22Rv1 (cell line): ENCODE data around the gene TAF3.

Source experiments
- H3K27ac ChIP-seq: fragments of 450-650 bp; 2 replicates; pipeline ENCODE4 v1.5.1; 2017
- ZFX ChIP-seq: fragments of 450-650 bp; IDR thresholded peaks from 2 replicates; pipeline ENCODE4 v1.6.1; 2017; ENCODE audit warnings: antibody characterized with exemption, borderline replicate concordance
- TF ChIP-seq, protein P1 (sequence below): fragments of 450-650 bp; IDR thresholded peaks from 2 replicates; pipeline ENCODE4 v1.5.1; 2017; ENCODE audit warnings: mild to moderate bottlenecking

TAF3 gene

DNA sequence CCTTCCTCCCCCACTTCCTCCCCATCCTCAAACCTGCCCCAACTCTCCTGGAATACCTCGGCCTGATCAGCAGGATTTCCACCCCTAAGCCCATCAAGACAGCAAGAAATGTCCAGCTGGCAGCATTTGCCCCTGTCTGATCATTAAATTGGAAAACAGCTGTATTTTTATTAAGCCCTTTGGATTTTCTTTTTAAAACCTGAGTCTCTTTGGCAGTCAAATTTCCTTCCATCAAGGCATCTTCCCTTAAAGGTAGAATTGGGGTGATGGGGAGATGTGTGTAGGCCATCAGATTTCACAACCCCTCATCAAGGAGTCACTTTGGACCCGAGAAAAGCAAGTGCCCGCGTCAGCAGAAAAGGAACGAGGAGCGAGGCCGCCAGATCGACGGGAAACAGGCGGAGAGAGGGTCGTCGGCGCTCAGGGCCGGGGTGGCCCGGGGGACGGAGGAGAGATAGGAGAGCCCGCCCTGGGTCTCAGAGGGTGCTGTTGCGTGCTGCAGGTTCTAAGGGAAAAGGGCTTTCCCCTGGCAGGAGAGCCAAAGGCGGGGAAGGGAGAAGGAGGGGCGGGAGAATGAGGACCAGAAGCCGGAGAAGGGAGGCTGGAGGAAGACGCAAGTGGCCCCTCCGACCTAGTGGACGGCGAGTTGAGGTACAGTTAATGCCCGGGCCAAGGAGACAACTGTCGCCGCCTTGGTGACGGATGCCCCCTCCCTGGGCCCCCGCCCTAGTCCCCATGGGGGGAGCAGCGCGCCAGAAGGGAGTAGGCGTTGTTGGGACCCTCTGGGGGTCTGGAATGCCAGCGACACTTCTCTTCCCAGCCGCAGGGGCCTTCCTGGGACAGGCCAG is 224.6 kb downstream of the TAF3 start:
- no peak for TF ChIP-seq ZFX
- TF ChIP-seq, protein P1, sequence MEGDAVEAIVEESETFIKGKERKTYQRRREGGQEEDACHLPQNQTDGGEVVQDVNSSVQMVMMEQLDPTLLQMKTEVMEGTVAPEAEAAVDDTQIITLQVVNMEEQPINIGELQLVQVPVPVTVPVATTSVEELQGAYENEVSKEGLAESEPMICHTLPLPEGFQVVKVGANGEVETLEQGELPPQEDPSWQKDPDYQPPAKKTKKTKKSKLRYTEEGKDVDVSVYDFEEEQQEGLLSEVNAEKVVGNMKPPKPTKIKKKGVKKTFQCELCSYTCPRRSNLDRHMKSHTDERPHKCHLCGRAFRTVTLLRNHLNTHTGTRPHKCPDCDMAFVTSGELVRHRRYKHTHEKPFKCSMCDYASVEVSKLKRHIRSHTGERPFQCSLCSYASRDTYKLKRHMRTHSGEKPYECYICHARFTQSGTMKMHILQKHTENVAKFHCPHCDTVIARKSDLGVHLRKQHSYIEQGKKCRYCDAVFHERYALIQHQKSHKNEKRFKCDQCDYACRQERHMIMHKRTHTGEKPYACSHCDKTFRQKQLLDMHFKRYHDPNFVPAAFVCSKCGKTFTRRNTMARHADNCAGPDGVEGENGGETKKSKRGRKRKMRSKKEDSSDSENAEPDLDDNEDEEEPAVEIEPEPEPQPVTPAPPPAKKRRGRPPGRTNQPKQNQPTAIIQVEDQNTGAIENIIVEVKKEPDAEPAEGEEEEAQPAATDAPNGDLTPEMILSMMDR, result no peak
- H3K27ac ChIP-seq, result peak overlapping the region; percentile 86

GRCh38 chr10:8043569-8044306 is 225.4 kb downstream of the TAF3 start:
- peak overlapping the region; percentile 86 for H3K27ac ChIP-seq
- no peak for TF ChIP-seq ZFX
- TF ChIP-seq, protein P1, result peak; percentile 27

DNA sequence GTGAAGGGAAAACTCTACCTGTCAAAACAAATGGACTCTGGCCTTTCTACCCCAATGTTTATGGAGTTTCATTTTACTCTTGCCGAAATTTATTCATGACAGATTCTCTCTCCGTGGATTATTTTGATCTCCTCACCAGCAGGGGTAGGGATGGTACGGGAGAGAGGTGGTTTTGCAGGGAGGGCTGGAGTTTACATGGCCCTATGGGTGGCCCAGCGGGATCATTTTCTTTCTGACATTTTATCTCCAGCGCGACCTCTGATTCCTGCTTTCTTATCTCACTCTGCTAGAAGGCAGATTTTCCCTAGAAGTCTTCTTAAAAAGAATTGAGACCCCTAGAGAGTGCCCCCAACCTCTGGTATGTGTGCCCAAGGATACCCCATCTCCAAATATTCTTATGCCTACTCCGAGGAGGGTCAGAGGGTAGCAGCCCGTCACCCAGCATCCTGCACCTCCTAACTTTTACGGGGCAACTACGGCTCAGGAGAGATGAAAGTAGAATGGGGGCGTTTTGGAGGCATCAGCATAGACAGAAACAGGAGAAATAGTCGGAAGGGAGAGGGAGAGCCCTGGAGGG is 226.1 kb downstream of the TAF3 start:
- no peak for TF ChIP-seq ZFX
- TF ChIP-seq, protein P1, result no peak
- H3K27ac ChIP-seq, result peak overlapping the region; percentile 86

GRCh38 chr10:8044908-8045725 is 226.8 kb downstream of the TAF3 start:
- TF ChIP-seq, protein P1, result no peak
- no peak for TF ChIP-seq ZFX
- H3K27ac ChIP-seq, result peak overlapping the region; percentile 86

DNA sequence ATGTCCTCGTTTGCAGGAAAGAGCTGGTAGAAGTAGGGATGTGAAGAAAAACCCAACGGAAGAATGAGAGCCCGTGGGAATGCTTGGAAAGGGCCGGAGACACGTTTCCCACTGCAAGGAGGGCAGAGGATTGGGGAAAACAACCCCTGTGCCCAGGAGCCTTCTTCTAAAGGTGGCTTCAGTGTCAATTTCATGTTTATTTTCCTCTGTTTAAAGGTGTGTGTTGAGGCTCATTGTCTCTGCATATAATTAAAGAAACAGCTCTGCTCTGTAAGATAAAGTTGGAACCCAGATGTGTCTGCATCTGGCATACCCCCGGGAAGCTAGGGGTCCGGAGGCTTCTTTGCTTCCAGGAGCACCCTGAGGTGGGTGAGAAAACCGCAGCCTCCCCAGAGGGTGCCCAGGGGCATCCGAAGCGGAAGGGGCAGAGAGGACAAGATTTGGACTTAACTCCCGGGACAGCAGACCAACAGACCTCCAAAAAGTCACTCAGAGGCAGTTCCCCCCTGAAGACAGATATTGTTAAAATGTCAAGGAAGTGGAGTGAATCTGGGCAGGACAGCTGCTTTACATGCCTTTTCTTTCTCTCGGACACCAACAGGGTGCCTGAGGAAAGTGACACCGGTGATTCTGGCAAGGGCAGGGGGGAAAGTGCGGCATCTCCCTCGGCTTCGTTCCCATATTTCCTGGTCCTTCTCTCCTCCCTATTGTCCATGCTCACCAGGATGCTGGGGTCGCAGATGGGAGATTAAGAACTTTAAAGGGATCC is 227.6 kb downstream of the TAF3 start:
- TF ChIP-seq ZFX, result no peak
- TF ChIP-seq, protein P1, result no peak
- H3K27ac ChIP-seq, result peak overlapping the region; percentile 86
